ENCODE measurements around the gene TAB2. TPM values are rescaled to one million over a fixed set of nuclear protein-coding genes. Genes with fewer than 3 reads are reported as not detected.

TAB2 gene
- total and polyA plus RNA-seq, 7 donors, result 35.9 to 86.0 (median 56.5) TPM

DNA sequence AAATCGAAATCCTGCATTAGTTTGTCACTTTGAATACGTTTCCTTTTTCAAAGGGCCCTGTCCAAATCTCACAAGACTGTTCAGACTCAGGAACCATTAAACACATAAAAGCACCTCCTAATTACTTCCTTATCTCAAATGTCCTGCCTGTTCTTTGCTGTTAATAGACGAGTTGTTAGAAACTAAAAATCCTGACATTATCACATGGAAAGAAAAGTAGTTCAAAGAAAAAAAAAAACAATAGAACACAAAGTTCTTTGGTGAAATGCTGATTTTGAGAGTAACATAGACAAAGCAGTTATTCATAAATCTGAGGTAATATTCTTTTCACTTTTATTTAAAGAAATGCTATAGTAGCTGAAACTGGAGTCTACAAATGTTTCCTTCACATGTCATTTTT, 12.1 kb upstream of the TAB2 start:
- Histone ChIP-seq H3K36me3 (ENCODE audit: insufficient read depth in 1 of 2, low read depth in 1 of 2) (no peaks in the 10 kb centered on the region), H3K4me1 (no peaks in the 10 kb centered on the region), H3K9me3 (no peaks in the 10 kb centered on the region), H3K27me3 (ENCODE audit: insufficient read depth in 3 of 3, low read length in 2 of 3) (no peaks in the 10 kb centered on the region), H3K4me3 (no peak overlapping the region), H3K27ac (no peak overlapping the region)
- TF ChIP-seq, protein P1, sequence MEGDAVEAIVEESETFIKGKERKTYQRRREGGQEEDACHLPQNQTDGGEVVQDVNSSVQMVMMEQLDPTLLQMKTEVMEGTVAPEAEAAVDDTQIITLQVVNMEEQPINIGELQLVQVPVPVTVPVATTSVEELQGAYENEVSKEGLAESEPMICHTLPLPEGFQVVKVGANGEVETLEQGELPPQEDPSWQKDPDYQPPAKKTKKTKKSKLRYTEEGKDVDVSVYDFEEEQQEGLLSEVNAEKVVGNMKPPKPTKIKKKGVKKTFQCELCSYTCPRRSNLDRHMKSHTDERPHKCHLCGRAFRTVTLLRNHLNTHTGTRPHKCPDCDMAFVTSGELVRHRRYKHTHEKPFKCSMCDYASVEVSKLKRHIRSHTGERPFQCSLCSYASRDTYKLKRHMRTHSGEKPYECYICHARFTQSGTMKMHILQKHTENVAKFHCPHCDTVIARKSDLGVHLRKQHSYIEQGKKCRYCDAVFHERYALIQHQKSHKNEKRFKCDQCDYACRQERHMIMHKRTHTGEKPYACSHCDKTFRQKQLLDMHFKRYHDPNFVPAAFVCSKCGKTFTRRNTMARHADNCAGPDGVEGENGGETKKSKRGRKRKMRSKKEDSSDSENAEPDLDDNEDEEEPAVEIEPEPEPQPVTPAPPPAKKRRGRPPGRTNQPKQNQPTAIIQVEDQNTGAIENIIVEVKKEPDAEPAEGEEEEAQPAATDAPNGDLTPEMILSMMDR (IDR thresholded peaks at IDR 0.05), result no peak
- WGBS, 3 donors, result 48 to 50% (median 49%) methylated on average over 3 of the region's 3 CpGs
- DNase-seq (no peak), ATAC-seq (no peak)
- intact Hi-C loops (cut with DNase I), result no loop called here

DNA sequence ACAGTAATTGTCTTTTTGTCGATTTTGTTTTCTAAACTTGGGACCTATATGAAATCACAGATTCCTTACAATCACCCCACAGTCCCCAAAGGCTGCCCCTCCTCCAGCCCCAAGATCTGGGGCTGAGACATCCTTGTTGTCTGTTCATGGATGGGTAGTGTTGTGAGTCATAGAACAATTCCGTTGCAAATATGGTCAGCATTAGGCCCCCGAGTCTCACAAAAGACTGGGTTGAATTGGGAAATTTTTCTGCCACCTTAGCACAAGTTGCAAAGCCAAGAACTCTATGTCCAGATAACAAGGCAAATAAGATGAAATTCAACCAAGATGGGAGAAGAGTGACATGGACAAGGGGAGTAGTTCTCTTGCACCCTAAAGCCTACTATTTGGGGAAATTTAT, 10.5 kb upstream of the TAB2 start:
- WGBS, 3 donors, result 56 to 73% (median 59%) methylated on average over 3 of the region's 3 CpGs
- intact Hi-C loops (cut with DNase I), result no loop called here
- ATAC-seq (no peak), DNase-seq (no peak)
- Histone ChIP-seq H3K27me3 (ENCODE audit: insufficient read depth in 3 of 3, low read length in 2 of 3) (no peaks in the 10 kb centered on the region), H3K4me3 (no peak overlapping the region), H3K36me3 (ENCODE audit: insufficient read depth in 1 of 2, low read depth in 1 of 2) (no peaks in the 10 kb centered on the region), H3K9me3 (no peaks in the 10 kb centered on the region), H3K27ac (no peak overlapping the region), H3K4me1 (no peaks in the 10 kb centered on the region)
- TF ChIP-seq, protein P1 (IDR thresholded peaks at IDR 0.05), result no peak

DNA sequence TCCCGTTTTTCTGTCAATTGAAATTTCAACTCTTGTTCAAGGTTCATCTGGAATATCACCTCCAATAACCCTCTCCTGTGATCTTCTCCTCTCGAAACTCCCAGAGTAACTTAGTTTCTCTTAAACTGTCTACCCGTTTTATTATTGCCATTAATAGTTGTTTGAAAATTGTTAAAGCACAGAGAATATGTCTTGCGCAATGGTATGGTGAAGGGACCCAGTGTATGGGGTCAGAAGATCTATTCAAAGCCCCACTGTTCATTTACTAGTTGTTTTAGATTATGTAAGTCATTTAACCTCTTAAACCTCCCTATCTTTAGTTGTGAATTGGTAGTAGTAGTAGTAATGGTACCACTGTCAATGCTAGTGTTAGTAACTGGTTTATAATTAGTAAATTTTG, 6.2 kb upstream of the TAB2 start:
- H3K4me3 ChIP-seq, result no peak overlapping the region
- DNase-seq (no peak), ATAC-seq (no peak)
- H3K27me3 ChIP-seq (ENCODE audit: insufficient read depth in 3 of 3, low read length in 2 of 3), result no peaks in the 10 kb centered on the region
- 65 to 88% (median 77%) methylated on average over 4 of the region's 4 CpGs for WGBS, 3 donors
- H3K4me1 ChIP-seq, result peaks cover 2% of the 10 kb centered on the region
- intact Hi-C loops (cut with DNase I), result no loop called here
- no peak overlapping the region for H3K27ac ChIP-seq
- no peaks in the 10 kb centered on the region for H3K9me3 ChIP-seq
- TF ChIP-seq, protein P1 (IDR thresholded peaks at IDR 0.05), result no peak
- no peaks in the 10 kb centered on the region for H3K36me3 ChIP-seq (ENCODE audit: insufficient read depth in 1 of 2, low read depth in 1 of 2)

DNA sequence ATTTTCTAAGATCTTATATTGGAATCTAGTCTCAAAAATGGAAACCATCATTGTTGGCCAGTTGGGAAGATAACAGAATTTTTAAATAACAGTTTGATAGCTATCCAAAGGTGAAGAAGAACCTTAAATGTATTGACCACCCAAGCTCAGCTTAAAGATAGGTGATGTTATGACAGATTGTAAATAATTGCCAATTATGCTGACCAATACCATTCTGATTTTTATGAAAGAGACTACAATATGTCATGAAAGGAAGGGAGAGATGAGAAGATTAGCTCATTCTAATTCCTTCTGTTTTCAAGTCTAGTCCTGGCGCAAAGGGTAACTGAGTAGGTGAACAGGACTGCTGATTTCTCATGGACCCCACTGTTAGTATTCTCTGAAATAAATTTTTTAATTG, 5.7 kb upstream of the TAB2 start:
- Histone ChIP-seq H3K4me3 (no peak overlapping the region), H3K4me1 (peaks cover 3% of the 10 kb centered on the region), H3K27ac (no peak overlapping the region), H3K27me3 (ENCODE audit: insufficient read depth in 3 of 3, low read length in 2 of 3) (no peaks in the 10 kb centered on the region), H3K9me3 (no peaks in the 10 kb centered on the region), H3K36me3 (ENCODE audit: insufficient read depth in 1 of 2, low read depth in 1 of 2) (no peaks in the 10 kb centered on the region)
- 95 to 97% (median 96%) methylated on average over 1 of the region's 1 CpG for WGBS, 3 donors
- no peak for ATAC-seq
- TF ChIP-seq, protein P1 (IDR thresholded peaks at IDR 0.05), result no peak
- intact Hi-C loops (cut with DNase I), result no loop called here
- DNase-seq, result no peak

DNA sequence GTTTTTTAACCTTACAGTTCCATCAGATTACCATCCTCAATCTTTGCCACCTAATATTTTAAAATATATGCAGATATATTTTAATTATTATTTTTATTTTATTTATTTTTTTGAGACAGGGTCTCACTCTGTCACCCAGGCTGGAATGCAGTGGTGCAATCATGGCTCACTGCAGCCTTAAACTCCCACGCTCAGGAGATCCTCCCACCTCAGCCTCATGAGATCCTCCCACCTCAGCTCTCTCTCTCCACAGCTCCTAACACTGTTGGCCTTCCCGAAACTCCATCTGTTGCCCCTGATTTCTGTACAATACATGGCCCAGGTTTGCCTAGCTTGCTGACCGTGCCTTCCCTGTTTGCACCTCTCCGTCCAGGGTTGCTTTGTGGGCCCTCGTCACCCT, 4.4 kb upstream of the TAB2 start:
- H3K27ac ChIP-seq, result no peak overlapping the region
- H3K4me1 ChIP-seq, result peaks cover 3% of the 10 kb centered on the region
- DNase-seq (no peak), ATAC-seq (no peak)
- 61 to 86% (median 81%) methylated on average over 5 of the region's 5 CpGs for WGBS, 3 donors
- H3K36me3 ChIP-seq (ENCODE audit: insufficient read depth in 1 of 2, low read depth in 1 of 2), result no peaks in the 10 kb centered on the region
- H3K4me3 ChIP-seq, result no peak overlapping the region
- intact Hi-C loops (cut with DNase I), result no loop called here
- H3K27me3 ChIP-seq (ENCODE audit: insufficient read depth in 3 of 3, low read length in 2 of 3), result no peaks in the 10 kb centered on the region
- H3K9me3 ChIP-seq, result no peaks in the 10 kb centered on the region
- TF ChIP-seq, protein P1 (IDR thresholded peaks at IDR 0.05), result no peak
